GM18505 (cell line): ENCODE measurements around the gene RPL7A.

Experiments used
- ATAC-seq: cut with Tn5 transposase; IDR thresholded peaks from one replicate; pipeline ENCODE4 v1.9.1; 2021; ENCODE audit not compliant: unreplicated experiment
- POLR2A ChIP-seq: IDR thresholded peaks from 4 replicates; pipeline ENCODE4 v1.6.1; 2011; ENCODE audit warnings: borderline replicate concordance; ENCODE audit not compliant: insufficient read depth, insufficient read length; ENCODE audit errors: extremely low read depth

The RPL7A gene

DNA sequence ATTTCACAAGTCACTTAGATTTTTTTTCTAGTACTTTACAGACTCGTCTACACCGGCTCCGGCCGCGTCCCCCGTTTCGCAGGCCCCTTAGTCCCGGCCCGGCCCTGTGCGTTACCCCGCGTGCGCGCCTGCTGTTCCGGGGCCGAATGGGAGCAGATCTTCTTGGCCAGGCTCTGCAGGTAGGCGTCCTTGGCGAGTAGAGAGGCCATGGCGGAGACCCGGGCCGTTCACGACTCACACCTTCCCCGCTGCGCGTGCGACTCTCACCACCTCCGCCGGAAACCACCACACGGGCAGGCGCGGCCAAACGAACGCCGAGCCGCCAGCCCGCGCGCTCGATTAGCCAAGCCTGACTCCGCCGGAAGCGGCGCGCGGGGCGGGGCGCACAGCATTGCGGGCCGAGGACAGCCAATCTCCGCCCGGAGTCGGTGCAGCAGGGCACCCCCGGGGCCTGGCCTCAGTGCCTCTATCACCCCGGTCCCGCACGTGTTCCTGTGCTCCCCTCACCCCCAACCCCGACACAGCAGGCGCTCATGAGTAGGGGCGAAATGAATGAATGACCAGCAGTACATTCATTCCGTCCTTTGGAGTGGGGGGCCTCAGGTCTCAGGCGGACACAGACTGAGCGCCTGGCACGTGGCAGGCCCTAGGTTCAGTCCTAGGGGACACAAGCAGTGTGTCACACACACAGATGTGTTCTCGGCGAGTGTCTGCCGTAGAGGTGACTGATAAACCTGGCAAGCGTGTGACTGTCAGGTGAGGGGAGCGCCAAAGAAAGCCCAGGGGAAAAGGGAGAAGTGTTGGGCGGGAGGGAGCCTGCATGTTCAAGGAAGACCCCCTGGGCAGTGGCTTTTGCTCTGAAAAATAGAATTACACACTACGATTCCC lies 11.8 kb upstream of the RPL7A start, which contains the start of gene SURF6:
TSS of gene SURF6 (minus strand) at position 265 of the 888 bp plus-strand sequence. CDS start at position 209, 56 bp downstream.
- ATAC-seq, result peak; percentile 83
- peak; percentile 79 for TF ChIP-seq POLR2A

DNA sequence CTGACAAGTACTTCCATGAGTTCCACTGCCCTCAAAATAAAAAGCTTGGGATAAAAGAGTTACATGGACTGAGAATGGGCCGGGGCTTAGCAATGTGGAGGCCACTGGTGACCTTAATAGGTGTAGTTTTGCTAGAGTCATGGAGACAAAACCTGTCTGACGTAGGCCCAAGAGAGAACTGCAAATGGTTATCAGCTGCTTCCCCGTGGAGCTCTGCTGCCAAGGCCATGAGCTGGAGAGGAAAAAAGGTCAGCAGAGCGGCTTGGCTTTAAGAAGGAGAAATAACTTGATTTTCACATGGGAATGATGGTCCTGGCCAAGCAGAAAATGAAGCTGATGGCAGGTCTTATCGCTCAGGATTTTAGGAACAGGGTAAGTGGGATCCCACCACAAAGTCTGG lies 8.4 kb upstream of the RPL7A start:
- no peak for TF ChIP-seq POLR2A
- ATAC-seq, result no peak

DNA sequence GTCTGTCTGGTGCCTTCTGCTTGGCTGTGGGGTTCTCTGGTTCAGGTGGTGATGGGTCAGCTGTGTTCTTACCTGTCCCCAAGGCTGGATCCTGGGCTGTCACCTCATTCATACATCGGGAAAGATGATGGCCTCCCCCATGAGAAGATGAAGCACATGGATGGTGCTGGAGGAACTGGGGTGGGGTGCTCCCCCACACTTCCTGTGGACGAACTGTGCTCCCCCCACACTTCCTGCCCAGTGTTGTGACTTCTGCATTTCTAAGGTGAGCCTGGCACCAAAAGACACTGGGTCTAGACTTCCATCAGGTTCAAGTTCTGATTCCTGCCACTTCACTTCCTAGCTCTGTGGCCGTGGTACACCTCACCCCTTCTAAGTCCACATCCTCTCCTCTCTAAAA lies 7.8 kb upstream of the RPL7A start:
- no peak for TF ChIP-seq POLR2A

DNA sequence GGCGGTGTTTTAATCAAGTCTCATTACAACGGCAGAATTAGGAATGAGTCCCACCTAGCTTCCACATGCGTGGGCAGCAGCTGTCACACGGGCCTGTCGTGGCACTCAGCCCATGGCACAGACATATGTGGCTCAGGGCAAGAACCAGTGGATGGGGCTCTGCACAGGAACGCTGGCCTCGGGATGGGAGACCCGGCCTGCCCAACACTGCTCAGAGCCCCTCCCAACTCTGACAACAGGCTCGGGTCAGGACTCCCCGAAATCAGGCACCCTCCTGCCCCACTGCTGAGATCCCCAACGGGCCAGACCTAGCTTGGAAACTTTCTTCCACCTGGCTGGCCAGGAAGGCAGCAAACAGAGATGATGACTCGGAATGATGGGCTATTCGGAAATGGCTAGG lies 7.1 kb upstream of the RPL7A start:
- no peak for TF ChIP-seq POLR2A
- no peak for ATAC-seq

More for the DNA sequence above, 7.8 kb upstream of the RPL7A start:
- no peak for ATAC-seq

DNA sequence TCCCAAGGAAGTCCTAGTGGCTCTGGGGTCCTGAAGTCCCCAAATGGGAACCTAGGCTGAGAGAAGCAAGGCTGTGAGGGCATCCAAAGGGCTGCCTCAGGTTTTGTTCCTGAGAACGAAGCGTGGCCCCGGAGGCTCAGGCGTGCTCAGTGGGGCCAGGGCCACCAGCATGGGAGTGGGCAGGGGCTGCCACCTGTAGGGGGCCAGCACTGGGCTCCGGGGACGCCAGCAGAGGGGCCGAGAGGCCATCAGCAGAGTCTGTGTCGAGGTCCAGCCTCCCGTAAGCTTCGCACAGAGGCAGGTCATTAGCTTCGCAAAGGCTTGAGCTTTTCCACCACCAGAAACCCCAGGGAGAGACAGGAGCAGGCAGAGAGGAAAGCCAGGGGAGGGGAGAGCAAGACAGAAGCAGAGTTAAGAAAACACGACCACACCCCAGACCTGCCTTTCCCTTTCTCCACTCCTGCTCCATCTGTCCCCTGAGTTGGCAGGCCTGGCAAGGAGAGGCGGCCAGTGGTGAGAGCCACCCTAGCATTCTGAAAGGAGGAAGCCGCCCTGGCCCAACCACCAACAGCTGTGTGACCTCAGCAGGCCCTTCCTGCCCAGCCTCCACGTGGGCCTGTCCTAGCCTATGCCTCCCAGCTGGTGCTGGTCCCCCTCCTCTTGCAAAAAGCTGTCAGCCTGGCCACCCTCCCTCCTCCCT lies 6.5 kb upstream of the RPL7A start:
- TF ChIP-seq POLR2A, result no peak
- ATAC-seq, result no peak

DNA sequence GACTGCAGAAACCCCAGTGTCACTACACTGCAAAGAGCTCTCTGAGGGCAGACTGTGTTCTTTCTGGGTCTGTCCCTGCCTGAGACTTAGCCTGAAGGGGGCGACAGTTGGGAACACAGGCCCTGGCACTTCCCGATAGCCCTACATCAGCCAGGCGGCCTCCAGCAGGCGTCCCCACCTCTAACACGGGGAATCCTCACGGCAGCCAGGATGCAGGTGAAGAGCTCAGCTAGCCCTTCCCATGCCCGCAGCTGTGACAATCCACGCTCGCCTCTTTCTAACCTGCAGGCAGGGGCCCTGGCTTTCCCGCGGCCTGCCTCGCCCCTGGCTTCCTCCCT lies 6.0 kb upstream of the RPL7A start:
- TF ChIP-seq POLR2A, result no peak
- no peak for ATAC-seq

DNA sequence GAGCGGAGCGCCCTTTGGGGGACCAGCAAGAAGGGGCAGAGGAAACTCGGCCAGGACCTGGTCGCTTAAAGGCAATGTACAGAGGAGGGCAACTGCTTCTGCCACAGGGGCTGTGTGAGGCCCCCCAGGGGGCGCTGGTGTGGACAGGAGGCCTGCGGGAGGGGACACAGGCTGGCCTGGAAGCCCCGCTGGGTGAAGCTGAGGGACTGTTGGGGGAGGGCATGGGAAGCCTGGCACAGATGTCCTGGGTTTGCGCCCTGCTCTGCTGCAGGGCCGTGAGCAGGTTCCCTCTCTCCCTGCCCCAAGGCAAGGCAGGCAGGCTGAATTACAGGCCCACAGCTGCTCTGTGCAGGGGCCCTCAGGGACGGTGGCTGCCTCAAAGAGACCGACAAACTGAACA lies 5.4 kb upstream of the RPL7A start:
- ATAC-seq, result no peak
- no peak for TF ChIP-seq POLR2A

DNA sequence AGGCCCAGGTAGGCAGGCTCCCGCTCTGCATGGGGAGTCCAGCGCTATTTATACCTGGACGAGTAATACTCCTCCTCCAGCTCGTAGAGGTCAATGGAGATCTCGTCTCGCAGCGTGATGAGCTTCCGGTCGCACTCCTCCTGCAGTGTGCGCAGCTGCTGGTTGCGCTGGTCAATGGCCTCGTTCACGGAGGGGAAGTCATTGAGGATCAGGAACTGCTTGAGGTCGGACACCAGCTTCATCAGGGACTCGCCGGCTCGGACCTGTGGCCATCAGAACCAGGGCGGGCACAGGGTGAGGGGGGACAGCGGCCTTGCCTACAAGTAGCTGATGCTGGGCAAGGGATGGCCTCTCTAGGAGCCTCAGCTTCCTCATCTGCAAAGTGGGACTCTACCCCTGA lies 3.9 kb upstream of the RPL7A start:
- no peak for TF ChIP-seq POLR2A
- ATAC-seq, result no peak

DNA sequence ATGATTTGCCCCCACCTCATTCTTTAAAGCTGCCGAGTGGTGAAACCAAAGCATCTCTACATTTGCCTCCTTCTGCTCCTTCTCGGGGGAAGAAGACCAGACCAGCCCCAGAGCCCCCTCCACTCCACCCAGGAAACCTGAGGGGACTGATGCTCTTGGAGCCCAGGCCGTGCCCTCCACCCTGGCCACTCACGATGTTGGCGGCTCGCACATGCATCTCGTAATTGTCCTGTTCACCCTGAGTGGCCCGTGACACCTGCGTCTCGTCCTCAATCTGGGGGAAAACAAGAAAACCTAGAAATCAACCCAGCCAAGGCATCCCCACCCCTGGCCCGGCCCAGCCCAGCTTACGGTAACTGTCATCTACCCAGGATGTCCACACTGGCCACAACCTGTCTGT lies 3.0 kb upstream of the RPL7A start:
- no peak for ATAC-seq
- no peak for TF ChIP-seq POLR2A

DNA sequence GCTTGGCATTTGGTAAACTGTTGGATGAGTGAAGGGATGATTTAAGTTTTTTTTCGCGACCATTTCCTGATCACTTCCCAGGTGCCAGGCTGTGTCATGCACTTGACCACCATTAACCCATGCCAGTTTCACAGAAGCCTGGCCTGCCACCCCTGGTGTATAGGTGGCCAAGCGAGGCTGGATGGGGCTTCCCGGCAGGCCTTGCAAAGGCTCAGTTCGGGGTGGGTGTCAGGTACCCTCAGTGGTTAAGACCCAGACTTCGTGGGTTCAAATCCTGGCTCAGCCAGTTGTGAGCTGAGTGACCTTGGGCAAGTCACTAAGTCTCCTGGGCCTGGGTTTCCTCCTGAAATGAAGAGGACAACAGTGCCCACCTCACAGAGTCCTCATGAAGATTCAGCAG lies 2.4 kb upstream of the RPL7A start:
- no peak for TF ChIP-seq POLR2A
- no peak for ATAC-seq

DNA sequence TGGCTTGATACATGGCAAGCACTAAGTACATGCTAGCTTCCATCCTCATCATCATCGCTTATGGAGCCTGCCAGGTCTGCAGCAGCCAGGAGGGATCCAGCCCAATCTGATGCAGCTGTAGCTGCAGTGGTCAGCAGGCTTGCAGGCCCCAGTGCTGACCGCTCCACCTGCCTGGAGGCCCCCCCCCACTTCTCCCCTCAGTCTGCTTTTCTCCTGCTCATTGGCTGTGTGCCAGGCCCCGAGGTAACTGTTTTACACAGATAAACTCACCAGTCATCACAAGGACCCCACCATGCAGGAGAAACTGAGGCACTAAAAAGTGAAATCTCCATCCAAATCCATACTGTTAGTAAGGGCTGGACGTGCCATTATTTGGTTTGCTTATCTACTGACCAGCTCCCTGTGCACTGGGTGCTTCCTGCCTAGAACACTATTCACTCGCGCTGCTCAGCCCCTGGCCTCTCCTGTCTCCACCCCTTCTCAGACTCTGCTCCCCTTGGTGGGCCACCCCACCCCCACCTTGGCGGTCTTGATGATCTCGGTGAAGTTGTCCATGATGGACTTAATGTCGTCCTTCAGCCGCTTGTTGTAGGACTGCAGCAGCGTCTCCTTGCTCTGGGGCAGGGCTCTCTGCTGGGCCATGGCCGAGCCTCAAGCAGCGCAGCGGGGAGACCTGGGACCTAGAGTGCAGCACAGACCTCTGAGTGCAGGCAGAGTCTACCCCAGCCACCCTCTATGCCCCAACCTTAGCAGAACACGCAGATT lies 1.8 kb upstream of the RPL7A start:
- no peak for TF ChIP-seq POLR2A
- ATAC-seq, result no peak

DNA sequence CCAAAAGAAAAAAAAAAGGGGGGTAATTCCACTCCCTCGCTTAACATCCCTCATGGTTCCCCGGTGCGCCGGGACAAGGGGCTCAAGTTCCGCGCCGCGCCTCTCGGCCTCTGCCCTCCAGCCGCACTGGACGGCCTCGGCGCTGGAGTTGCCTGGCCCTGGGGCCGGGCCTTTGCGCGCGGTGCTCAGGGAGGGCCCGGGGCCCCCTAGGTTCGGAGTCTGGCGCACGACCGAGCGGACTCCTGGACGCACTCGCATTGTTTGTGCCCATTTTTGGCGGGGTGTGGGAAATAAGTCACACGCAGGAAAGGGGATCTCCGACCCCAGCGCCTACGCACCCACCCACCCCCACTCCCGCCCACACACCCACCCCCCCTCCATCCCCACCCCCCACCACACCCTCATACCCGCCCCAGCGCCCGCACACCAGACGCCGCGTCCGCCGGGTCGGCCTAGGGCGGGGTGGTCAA lies 468 bp upstream of the RPL7A start:
- ATAC-seq, result peak; percentile 37
- TF ChIP-seq POLR2A, result no peak

DNA sequence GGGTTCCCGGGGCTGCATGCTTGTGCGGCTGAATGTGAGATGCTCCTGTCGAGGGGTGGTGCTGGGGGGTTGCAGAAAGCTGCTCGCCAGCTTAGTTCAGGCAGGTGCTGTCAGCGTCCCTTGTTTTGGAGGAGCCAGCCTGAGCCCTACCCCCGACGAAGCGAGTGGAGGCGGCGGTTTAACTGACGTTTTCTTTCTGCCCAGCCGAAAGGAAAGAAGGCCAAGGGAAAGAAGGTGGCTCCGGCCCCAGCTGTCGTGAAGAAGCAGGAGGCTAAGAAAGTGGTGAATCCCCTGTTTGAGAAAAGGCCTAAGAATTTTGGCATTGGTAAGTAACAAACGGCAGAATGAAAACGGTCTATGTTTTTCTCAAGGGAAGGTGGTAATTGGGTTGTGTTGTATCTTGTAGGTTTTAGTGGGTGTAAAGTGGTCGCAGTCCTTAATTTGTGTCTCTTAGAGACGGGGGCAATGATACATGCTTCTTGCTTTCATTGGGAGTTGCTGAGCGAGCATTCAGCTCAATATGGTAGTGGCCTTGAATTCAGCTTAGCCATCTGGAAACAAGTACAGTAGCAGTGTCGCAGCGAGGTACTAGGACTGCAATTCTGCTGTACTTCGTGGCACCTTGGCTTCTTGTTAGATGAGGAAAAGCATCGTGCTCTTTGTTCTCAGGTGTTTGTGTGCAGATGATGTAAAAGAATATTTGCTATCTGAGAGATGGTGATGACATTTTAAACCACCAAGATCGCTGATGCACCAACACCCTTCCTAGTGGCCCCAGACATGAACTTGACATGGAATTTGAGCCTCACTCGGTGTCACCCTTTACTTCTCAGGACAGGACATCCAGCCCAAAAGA lies 928 bp downstream of the RPL7A start:
- no peak for ATAC-seq
- no peak for TF ChIP-seq POLR2A

DNA sequence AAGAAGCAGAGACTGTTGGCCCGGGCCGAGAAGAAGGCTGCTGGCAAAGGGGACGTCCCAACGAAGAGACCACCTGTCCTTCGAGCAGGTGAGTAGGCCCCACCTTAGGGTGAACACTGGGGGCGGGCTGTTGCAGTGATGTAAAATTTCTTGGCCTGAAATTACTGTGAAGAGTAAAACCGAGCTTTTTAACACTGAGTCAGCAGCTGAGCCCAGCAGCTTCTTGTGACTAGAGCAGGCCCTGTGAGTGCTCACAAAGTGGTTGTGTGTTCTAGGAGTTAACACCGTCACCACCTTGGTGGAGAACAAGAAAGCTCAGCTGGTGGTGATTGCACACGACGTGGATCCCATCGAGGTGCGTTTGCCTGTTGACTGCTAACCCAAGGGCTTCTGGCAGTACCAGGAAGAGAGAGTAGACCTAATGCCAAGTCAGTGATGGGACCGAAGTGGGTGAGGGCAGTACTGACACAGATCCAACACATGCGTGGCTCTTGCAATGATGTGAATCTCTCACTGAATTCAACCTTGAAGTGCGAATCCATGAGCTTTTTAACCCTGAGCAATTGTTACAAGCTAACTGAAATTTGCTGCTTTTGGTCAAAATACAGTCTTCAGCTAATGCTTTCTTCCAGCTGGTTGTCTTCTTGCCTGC lies 2.1 kb downstream of the RPL7A start:
- ATAC-seq, result no peak
- TF ChIP-seq POLR2A, result peak; percentile 23
